Activated T-helper 17 cell treated with anti-CD3 and anti-CD28 coated beads, Interleukin-2, amount 50 U/mL, for 72 hours (primary cell): ENCODE data around the gene BMPR1A. TPM values are rescaled to one million over a fixed set of nuclear protein-coding genes. Genes with fewer than 3 reads are reported as not detected.

Experiments used
- ATAC-seq: fragments of 150-1000 bp; cut with Tn5 transposase; replicated peaks from 2 replicates; pipeline ENCODE4 v1.10.0; 2021; ENCODE audit warnings: mild to moderate bottlenecking, moderate library complexity
- H3K27ac Mint-ChIP-seq: one replicate; pipeline ENCODE4 v1.8.0; 2022; ENCODE audit warnings: mixed read lengths
- H3K27me3 Mint-ChIP-seq: one replicate; pipeline ENCODE4 v1.8.0; 2022; ENCODE audit warnings: mixed read lengths
- H3K36me3 Mint-ChIP-seq: one replicate; pipeline ENCODE4 v1.8.0; 2022; ENCODE audit warnings: low read depth, mild to moderate bottlenecking, mixed read lengths
- H3K4me1 Mint-ChIP-seq: one replicate; pipeline ENCODE4 v1.8.0; 2022; ENCODE audit warnings: mixed read lengths
- H3K4me3 Mint-ChIP-seq: one replicate; pipeline ENCODE4 v1.8.0; 2022; ENCODE audit warnings: mild to moderate bottlenecking, mixed read lengths
- H3K9me3 Mint-ChIP-seq: one replicate; pipeline ENCODE4 v1.8.0; 2022; ENCODE audit warnings: mixed read lengths
- total RNA-seq, 2 donors: library from RNA; stranded (reverse); gene quantifications; one replicate each; pipeline ENCODE4 v1.2.3, GENCODE V29; 2022

BMPR1A gene
- total RNA-seq, 2 donors from 2014 or later, result 11.1 to 14.4 TPM

GRCh38 chr10:86953747-86954680 is 197.6 kb downstream of the BMPR1A start:
- H3K27me3 Mint-ChIP-seq, result no peaks in the 10 kb centered on the region
- H3K36me3 Mint-ChIP-seq, result no peaks in the 10 kb centered on the region
- peaks cover 8% of the 10 kb centered on the region for H3K4me1 Mint-ChIP-seq
- H3K27ac Mint-ChIP-seq, result no peak overlapping the region
- no peak for ATAC-seq
- H3K4me3 Mint-ChIP-seq, result no peak overlapping the region
- peaks cover 9% of the 10 kb centered on the region for H3K9me3 Mint-ChIP-seq

DNA sequence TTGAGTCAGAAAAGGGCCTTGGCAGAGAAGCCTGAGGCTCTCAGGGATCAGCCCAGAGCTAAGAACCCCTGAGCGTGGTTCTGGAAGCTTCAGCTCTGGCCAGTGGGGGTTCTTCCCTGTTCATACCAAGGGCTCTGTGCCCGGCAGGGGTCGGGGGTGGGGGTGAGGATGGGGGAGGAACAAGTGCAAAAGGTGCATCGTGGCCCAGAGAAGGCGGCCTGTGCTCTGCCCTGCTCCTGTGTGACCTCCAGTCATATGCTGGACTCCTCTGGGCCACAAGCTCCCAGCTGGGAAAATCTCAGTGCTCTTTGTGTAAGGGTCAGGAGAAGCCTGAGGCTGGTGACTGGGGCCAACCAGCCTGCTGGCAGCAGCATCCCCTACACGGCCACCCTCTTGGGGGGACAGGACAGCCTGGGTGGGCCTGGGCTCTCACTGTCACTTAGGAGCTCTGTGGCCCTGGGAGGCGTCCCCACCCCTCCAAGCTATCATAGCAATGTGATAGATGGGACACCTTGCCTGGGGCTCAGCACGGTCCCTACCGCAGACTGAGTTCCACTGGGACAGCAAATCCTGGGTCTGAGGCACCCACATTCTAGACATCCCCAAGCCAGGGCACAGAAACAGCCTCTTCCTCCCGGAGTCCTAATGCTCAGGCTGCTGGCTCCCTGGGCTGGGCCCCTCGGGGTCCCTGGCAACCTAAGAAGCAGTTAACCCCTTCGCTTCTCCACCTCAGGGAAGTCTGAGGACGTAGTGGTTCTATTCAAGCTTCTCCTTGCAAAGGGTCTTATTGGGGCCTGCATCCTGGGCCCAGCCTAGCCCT is 198.5 kb downstream of the BMPR1A start:
- peaks cover 8% of the 10 kb centered on the region for H3K4me1 Mint-ChIP-seq
- no peaks in the 10 kb centered on the region for H3K36me3 Mint-ChIP-seq
- no peak overlapping the region for H3K4me3 Mint-ChIP-seq
- peaks cover 9% of the 10 kb centered on the region for H3K9me3 Mint-ChIP-seq
- H3K27me3 Mint-ChIP-seq, result no peaks in the 10 kb centered on the region
- no peak for ATAC-seq
- H3K27ac Mint-ChIP-seq, result no peak overlapping the region

DNA sequence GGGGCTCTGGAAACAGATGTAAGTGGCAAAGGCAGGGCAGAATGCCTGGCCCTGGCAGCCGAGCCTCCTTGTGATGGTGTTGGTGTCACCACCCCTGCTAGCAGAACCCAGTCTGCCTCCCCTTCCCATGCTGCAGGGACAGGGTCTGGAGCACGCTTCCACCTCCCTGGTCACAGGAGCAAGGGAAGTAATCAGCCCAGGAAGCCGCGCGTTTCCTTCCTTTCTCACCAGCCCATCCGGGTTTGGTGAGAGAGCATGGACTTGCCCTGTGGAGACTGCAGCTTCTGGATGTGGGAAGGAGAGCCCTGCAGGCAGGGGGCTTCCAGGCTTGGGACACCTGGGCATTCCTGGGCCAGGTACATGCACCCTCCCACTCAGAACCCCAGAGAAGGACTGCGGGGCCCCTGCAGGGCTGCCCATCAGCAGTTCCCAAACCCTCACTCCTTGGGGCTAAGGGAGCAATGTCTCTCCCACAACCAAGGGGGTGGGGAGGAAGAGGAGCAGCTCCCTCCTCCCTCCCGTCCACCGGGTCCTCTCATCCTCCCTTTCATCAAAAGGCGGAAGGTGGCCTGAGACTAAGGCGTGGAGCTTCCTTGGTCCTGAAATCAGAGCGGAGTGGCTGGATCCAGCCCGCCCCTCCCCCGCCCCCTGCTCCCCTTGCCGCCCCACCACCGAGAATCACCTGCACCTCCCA is 199.2 kb downstream of the BMPR1A start:
- Mint-ChIP-seq H3K27ac (no peak overlapping the region), H3K27me3 (no peaks in the 10 kb centered on the region), H3K4me1 (peaks cover 4% of the 10 kb centered on the region), H3K36me3 (no peaks in the 10 kb centered on the region), H3K4me3 (no peak overlapping the region), H3K9me3 (peaks cover 9% of the 10 kb centered on the region)
- no peak for ATAC-seq

DNA sequence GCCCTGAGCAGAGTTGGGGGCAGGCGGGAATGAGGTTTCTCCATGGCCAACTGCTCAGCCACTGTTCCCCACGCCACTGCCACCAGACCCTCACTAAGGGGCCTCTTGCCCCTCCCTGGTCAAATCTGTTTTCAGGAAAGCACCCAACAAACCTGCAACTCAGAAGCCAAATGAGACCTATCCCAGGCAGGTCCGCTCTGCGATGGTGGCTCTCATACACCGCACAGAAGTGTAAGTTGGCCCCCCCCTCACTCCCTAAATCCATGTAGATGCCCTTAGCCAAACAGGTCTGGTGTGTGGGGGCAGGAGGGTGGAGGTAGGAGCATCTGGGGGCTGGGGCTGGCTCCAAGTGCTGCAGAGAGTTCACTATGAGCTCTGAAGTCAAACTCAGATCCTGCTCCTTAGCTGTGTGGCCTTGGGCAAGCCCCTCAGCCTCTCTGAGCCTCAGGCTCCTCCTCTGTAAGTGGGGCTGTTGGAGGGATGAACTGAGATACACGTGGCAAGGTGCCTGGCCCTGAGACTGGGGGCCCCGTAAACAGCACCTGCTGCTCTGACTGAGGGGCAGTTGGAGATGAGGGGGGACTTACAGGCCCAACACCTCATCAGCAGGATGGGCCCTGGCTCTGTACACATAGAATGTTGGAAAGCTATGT is 199.9 kb downstream of the BMPR1A start:
- Mint-ChIP-seq H3K4me3 (no peak overlapping the region), H3K9me3 (peaks cover 9% of the 10 kb centered on the region), H3K27me3 (no peaks in the 10 kb centered on the region), H3K27ac (no peak overlapping the region), H3K36me3 (no peaks in the 10 kb centered on the region), H3K4me1 (peaks cover 3% of the 10 kb centered on the region)
- no peak for ATAC-seq

DNA sequence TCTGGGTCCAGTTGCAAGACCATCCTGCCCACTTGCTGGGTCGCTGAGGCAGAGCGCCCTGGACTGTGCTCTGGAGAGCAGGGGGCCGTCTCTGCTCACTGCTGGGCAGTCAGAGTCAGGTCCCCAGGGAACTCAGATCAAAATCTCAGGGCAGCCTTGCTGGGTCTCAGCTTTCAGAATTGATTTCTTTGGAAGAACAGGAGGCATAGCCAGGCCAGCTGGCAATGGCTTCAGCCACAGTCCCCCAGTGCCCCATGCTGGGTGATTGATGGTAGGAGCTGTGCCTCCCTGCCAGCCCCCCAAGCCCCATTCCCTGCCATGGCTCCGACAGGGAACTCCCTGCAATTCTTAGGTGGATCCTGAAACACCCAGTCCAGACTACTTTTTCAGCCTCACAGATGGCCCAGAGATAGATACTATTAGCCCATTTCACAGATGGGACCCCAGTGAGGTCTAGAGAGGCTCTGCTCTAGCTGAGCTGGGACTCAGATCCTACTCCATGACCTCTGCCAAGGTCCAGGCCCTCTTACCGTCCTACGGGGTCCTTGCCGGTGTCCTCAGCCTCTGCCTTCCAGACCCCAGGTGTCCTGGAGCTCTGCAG is 200.5 kb downstream of the BMPR1A start:
- ATAC-seq, result no peak
- peaks cover 3% of the 10 kb centered on the region for H3K4me1 Mint-ChIP-seq
- H3K9me3 Mint-ChIP-seq, result peaks cover 6% of the 10 kb centered on the region
- no peaks in the 10 kb centered on the region for H3K27me3 Mint-ChIP-seq
- H3K36me3 Mint-ChIP-seq, result no peaks in the 10 kb centered on the region
- no peak overlapping the region for H3K4me3 Mint-ChIP-seq
- no peak overlapping the region for H3K27ac Mint-ChIP-seq

- Mint-ChIP-seq H3K4me3 (no peak within 1 kb of the TSS), H3K27me3 (no peaks in the 10 kb centered on the region), H3K36me3 (no peaks in the 10 kb centered on the region), H3K4me1 (peaks cover 3% of the 10 kb centered on the region), H3K9me3 (no peaks in the 10 kb centered on the region), H3K27ac (no peak within 1 kb of the TSS)
- no peak for ATAC-seq
Measured at GRCh38 chr10:86957471-86958115, 201.2 kb downstream of the BMPR1A start, which contains the start of gene MMRN2. Gene MMRN2, minus strand, starts transcription at chr10:86957615. Its CDS starts 74 bp downstream, at chr10:86957541.

DNA sequence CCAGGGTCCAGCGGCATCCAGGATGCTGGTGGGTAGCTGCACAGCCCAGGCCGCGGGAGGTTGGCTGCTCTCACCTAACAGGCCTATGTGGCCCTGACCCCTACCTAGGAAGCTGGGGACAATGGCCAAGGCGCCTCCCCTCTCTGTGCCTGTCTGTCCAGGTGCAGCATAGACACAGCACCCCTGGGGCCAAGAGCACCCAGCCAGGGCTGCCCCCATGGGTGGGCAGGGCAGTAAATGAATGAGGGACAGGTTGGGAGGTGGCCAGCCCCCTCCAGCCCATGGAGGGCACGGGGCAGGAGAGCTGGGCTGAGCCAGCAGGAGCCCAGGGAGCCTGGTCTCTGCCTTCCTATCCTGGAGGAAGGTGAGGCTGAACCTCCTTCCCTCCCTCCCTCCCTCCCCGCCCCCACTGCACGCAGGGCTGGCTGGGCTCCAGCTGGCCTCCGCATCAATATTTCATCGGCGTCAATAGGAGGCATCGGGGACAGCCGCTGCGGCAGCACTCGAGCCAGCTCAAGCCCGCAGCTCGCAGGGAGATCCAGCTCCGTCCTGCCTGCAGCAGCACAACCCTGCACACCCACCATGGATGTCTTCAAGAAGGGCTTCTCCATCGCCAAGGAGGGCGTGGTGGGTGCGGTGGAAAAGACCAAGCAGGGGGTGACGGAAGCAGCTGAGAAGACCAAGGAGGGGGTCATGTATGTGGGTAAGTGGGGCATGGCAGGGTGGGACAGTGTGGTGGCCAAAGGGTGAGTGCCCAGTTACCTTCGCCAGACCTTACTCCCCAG is 201.9 kb downstream of the BMPR1A start, which contains the start of gene SNCG:
Gene SNCG (plus strand): TSS at position 484 of the 785 bp plus-strand sequence. CDS start 99 bp downstream, at position 583.
- no peaks in the 10 kb centered on the region for H3K9me3 Mint-ChIP-seq
- no peaks in the 10 kb centered on the region for H3K27me3 Mint-ChIP-seq
- peaks cover 3% of the 10 kb centered on the region for H3K4me1 Mint-ChIP-seq
- H3K36me3 Mint-ChIP-seq, result no peaks in the 10 kb centered on the region
- H3K27ac Mint-ChIP-seq, result peak within 1 kb of the TSS; percentile 32
- H3K4me3 Mint-ChIP-seq, result no peak within 1 kb of the TSS
- ATAC-seq, result no peak

DNA sequence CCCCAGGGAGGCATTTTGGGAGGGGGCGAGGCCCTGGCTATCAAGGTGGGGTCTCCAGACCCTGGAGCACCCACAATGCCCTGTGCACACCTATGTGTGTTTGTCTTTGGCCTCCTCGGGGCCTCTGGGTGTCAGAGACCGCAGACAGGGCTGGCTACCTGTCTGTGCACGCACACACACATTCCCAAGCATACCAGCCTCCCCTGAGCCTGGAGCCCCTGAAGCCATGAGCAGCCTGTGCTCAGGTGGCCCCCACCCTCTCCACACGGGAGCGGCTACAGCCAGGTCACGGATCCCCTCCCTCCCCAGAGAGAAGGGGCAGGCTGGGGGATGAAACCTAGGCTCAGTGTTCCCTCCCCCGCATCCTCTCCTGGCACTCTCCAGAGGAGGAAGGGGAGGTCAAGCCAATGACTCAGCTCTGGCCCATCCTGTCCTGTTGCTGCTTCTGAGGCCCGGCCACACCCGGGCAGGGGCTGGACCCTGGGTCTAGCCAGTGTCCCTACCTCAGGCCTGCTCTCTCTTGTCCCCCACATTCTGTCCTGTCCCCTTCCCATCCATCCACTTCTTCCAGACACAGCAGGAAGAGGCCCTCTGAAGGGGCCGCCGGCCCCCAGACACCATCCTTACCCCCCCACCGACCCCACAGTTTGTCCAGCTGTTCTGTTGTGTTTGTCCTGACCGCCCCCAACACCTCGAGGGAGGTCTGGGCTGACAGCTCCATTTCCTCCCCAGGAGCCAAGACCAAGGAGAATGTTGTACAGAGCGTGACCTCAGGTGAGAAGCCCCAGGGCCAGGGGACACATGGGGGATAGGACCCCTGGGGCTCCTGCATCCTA is 202.7 kb downstream of the BMPR1A start:
- Mint-ChIP-seq H3K4me1 (peaks cover 3% of the 10 kb centered on the region), H3K27ac (peak overlapping the region; percentile 32), H3K36me3 (no peaks in the 10 kb centered on the region), H3K4me3 (no peak overlapping the region), H3K27me3 (no peaks in the 10 kb centered on the region), H3K9me3 (no peaks in the 10 kb centered on the region)
- ATAC-seq, result no peak

- Mint-ChIP-seq H3K9me3 (no peaks in the 10 kb centered on the region), H3K4me3 (no peak overlapping the region), H3K27ac (peak overlapping the region; percentile 32), H3K4me1 (peaks cover 3% of the 10 kb centered on the region), H3K27me3 (no peaks in the 10 kb centered on the region), H3K36me3 (no peaks in the 10 kb centered on the region)
- no peak for ATAC-seq
Measured at GRCh38 chr10:86959737-86960002, 203.3 kb downstream of the BMPR1A start.

DNA sequence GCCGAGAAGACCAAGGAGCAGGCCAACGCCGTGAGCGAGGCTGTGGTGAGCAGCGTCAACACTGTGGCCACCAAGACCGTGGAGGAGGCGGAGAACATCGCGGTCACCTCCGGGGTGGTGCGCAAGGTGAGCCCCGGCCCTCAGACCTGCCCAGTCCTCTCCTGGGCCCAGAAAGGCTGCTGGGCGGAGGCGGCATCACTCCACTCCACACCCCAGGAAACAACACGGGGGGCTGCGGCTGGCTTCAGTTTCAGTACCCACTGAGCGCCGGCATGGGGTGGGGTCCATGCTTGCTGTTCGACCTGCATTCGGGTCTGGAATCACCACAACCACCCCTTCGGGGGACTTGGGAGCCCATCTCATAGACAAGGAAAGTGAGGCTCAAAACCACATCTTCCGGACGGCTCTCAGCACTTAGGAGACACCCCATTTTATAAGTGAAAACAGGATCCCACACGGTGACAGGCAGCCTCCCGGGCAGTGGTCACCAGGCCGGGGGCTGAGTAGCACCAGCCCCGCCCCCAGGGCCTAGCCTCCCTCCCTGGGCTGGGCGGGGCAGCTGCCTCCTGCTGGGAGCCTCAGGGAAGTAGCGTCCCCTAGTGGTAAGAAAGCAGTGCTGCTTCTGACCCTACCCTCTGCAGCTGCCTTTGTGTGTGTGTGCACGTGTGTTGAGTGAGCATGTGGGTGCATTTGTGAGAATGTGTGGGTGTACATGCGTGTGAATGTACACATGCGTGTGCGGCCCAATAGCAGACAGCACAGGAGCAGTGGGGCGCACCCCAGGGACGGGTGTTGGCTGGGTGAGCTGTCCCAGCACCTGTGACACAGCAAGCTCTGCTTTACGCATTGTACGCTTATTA is 203.8 kb downstream of the BMPR1A start:
- H3K4me3 Mint-ChIP-seq, result no peak overlapping the region
- no peak overlapping the region for H3K27ac Mint-ChIP-seq
- no peaks in the 10 kb centered on the region for H3K27me3 Mint-ChIP-seq
- peaks cover 3% of the 10 kb centered on the region for H3K4me1 Mint-ChIP-seq
- H3K9me3 Mint-ChIP-seq, result no peaks in the 10 kb centered on the region
- peak; percentile 91 for ATAC-seq
- H3K36me3 Mint-ChIP-seq, result no peaks in the 10 kb centered on the region

DNA sequence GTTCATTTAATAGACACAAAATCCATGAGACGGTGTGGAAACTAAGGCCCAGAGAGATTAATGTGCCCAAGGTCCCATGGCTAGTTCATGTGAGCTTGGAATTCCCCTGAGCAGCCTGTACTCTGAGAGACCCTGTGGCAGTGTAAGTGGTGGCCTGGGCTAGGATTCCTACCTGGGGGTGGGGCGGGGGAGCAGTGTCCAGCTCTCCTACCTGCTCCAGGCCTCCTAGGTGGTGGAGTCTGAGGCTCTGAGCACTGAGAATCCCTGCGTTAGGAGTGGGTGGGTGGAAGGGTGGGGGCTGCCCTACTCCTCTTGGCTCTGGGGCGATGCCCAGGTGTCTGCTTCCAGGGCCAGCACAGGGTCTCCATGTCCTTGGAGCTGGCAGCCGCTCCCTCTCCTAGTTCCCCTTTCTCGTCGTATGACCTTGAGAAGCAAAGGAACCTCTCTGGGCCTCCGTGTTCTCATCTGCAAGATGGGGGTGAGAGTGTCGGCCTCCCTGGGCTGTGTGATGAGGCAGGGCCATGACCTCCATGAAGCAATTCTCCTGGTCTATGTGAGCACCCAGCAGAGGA is 204.5 kb downstream of the BMPR1A start:
- Mint-ChIP-seq H3K9me3 (no peaks in the 10 kb centered on the region), H3K27ac (no peak overlapping the region), H3K27me3 (no peaks in the 10 kb centered on the region), H3K4me1 (peaks cover 10% of the 10 kb centered on the region), H3K36me3 (no peaks in the 10 kb centered on the region), H3K4me3 (no peak overlapping the region)
- ATAC-seq, result no peak
